Activated T-helper 2 cell treated with anti-CD3 and anti-CD28 coated beads, Interferon-gamma antibody, Interleukin-2, Interleukin-4, amounts not matched to agents 10 μg/mL and 5 μg/mL and 100 μg/mL, durations not matched to agents 14 hours and 24 hours and 36 hours (primary cell): ENCODE results near the gene TUBAL3. TPM values are rescaled to one million over a fixed set of nuclear protein-coding genes. Genes with fewer than 3 reads are reported as not detected.

Experiments
- DNase-seq: peaks from one replicate; pipeline ENCODE4 v3.0.0; 2021; ENCODE audit warnings: low spot score
- H3K27ac Mint-ChIP-seq: one replicate; pipeline ENCODE4 v1.8.0; 2021; ENCODE audit warnings: mixed read lengths
- H3K27me3 Mint-ChIP-seq: one replicate; pipeline ENCODE4 v1.8.0; 2021; ENCODE audit warnings: low read depth, mixed read lengths
- H3K36me3 Mint-ChIP-seq: one replicate; pipeline ENCODE4 v1.8.0; 2021; ENCODE audit warnings: low read depth, mixed read lengths
- H3K4me1 Mint-ChIP-seq: one replicate; pipeline ENCODE4 v1.8.0; 2021; ENCODE audit warnings: low read depth, mixed read lengths
- H3K4me3 Mint-ChIP-seq: one replicate; pipeline ENCODE4 v1.8.0; 2021; ENCODE audit warnings: low read depth, mild to moderate bottlenecking, moderate library complexity, mixed read lengths
- H3K9me3 Mint-ChIP-seq: one replicate; pipeline ENCODE4 v1.8.0; 2021; ENCODE audit warnings: mixed read lengths
- intact Hi-C: fragments of 100-400 bp; cut with micrococcal nuclease; formaldehyde crosslinking; loops from one replicate; pipeline ENCODE4 v1.15.1; 2023
- total RNA-seq: library from RNA; stranded (reverse); gene quantifications from 2 replicates; pipeline ENCODE4 v1.2.3, GENCODE V29; 2022

Gene TUBAL3
- not detected in 2 replicates for total RNA-seq

GRCh38 chr10:5404208-5405041 is at the start of gene TUBAL3:
Gene TUBAL3, minus strand, starts transcription at chr10:5404828. Its CDS starts 36 bp downstream, at chr10:5404792.
- Mint-ChIP-seq H3K9me3 (no peaks in the 10 kb centered on the region), H3K27ac (no peak within 1 kb of the TSS), H3K4me3 (no peak within 1 kb of the TSS), H3K27me3 (peaks cover 37% of the 10 kb centered on the region), H3K36me3 (no peaks in the 10 kb centered on the region), H3K4me1 (no peaks in the 10 kb centered on the region)
- no peak for DNase-seq
- intact Hi-C loops = no loop called here

GRCh38 chr10:5453749-5454489 is 49.3 kb upstream of the TUBAL3 start:
- H3K9me3 Mint-ChIP-seq = no peaks in the 10 kb centered on the region
- H3K27ac Mint-ChIP-seq = no peak overlapping the region
- intact Hi-C loops = no loop called here
- peaks cover 66% of the 10 kb centered on the region for H3K36me3 Mint-ChIP-seq
- H3K4me1 Mint-ChIP-seq = peaks cover 15% of the 10 kb centered on the region
- H3K27me3 Mint-ChIP-seq = no peaks in the 10 kb centered on the region
- DNase-seq = no peak
- no peak overlapping the region for H3K4me3 Mint-ChIP-seq

GRCh38 chr10:5450605-5451384 is 46.2 kb upstream of the TUBAL3 start:
- no peak overlapping the region for H3K27ac Mint-ChIP-seq
- intact Hi-C loops = no loop called here
- peaks cover 29% of the 10 kb centered on the region for H3K4me1 Mint-ChIP-seq
- peaks cover 43% of the 10 kb centered on the region for H3K36me3 Mint-ChIP-seq
- H3K27me3 Mint-ChIP-seq = no peaks in the 10 kb centered on the region
- H3K4me3 Mint-ChIP-seq = no peak overlapping the region
- no peak for DNase-seq
- no peaks in the 10 kb centered on the region for H3K9me3 Mint-ChIP-seq

GRCh38 chr10:5449823-5450222 is 45.2 kb upstream of the TUBAL3 start:
- Mint-ChIP-seq H3K4me3 (no peak overlapping the region), H3K27ac (no peak overlapping the region), H3K36me3 (peaks cover 38% of the 10 kb centered on the region), H3K9me3 (no peaks in the 10 kb centered on the region), H3K27me3 (no peaks in the 10 kb centered on the region), H3K4me1 (peaks cover 34% of the 10 kb centered on the region)
- no peak for DNase-seq
- intact Hi-C loops = loop anchor here (5.0 to 10.0 kb wide), 5 partner anchors 158 to 625 kb away; partner anchors contain the start of genes AKR1E2, GDI2 and TASOR2

- Mint-ChIP-seq H3K4me1 (peaks cover 40% of the 10 kb centered on the region), H3K27ac (no peak overlapping the region), H3K36me3 (peaks cover 38% of the 10 kb centered on the region), H3K4me3 (no peak overlapping the region), H3K9me3 (no peaks in the 10 kb centered on the region), H3K27me3 (no peaks in the 10 kb centered on the region)
- no peak for DNase-seq
- intact Hi-C loops = loop anchor here (5.0 to 10.0 kb wide), 5 partner anchors 157 to 624 kb away; partner anchors contain the start of genes AKR1E2, GDI2 and TASOR2
Observed at GRCh38 chr10:5449227-5449626, 44.6 kb upstream of the TUBAL3 start.

GRCh38 chr10:5448333-5449001 is 43.8 kb upstream of the TUBAL3 start:
- no peaks in the 10 kb centered on the region for H3K27me3 Mint-ChIP-seq
- H3K9me3 Mint-ChIP-seq = no peaks in the 10 kb centered on the region
- DNase-seq = no peak
- H3K27ac Mint-ChIP-seq = no peak overlapping the region
- H3K36me3 Mint-ChIP-seq = peaks cover 30% of the 10 kb centered on the region
- H3K4me3 Mint-ChIP-seq = peak overlapping the region; percentile 43
- intact Hi-C loops = loop anchor here (5.0 to 10.0 kb wide), 5 partner anchors 156 to 624 kb away; partner anchors contain the start of genes AKR1E2, GDI2 and TASOR2
- H3K4me1 Mint-ChIP-seq = peaks cover 46% of the 10 kb centered on the region

GRCh38 chr10:5447611-5448071 is 43.0 kb upstream of the TUBAL3 start:
- Mint-ChIP-seq H3K4me3 (peak overlapping the region; percentile 89), H3K36me3 (peaks cover 24% of the 10 kb centered on the region), H3K4me1 (peaks cover 53% of the 10 kb centered on the region), H3K27me3 (no peaks in the 10 kb centered on the region), H3K9me3 (no peaks in the 10 kb centered on the region), H3K27ac (peak overlapping the region; percentile 60)
- intact Hi-C loops = loop anchor here (1.0 to 10.0 kb wide), 7 partner anchors 105 to 623 kb away; partner anchors contain the start of genes AKR1E2, GDI2 and TASOR2
- peak; percentile 23 for DNase-seq

- peak overlapping the region; percentile 67 for H3K27ac Mint-ChIP-seq
- no peak for DNase-seq
- H3K4me3 Mint-ChIP-seq = peak overlapping the region; percentile 89
- H3K36me3 Mint-ChIP-seq = peaks cover 19% of the 10 kb centered on the region
- intact Hi-C loops = loop anchor here (1.0 to 10.0 kb wide), 7 partner anchors 105 to 622 kb away; partner anchors contain the start of genes AKR1E2, GDI2 and TASOR2
- H3K9me3 Mint-ChIP-seq = no peaks in the 10 kb centered on the region
- H3K4me1 Mint-ChIP-seq = peaks cover 57% of the 10 kb centered on the region
- H3K27me3 Mint-ChIP-seq = no peaks in the 10 kb centered on the region
Observed at GRCh38 chr10:5447056-5447455, 42.4 kb upstream of the TUBAL3 start.

GRCh38 chr10:5446390-5446926 is 41.8 kb upstream of the TUBAL3 start:
- no peaks in the 10 kb centered on the region for H3K9me3 Mint-ChIP-seq
- intact Hi-C loops = loop anchor here (2.0 to 10.0 kb wide), 6 partner anchors 154 to 622 kb away; partner anchors contain the start of genes AKR1E2, GDI2 and TASOR2
- peaks cover 57% of the 10 kb centered on the region for H3K4me1 Mint-ChIP-seq
- H3K4me3 Mint-ChIP-seq = peak overlapping the region; percentile 89
- H3K27ac Mint-ChIP-seq = peak overlapping the region; percentile 87
- H3K36me3 Mint-ChIP-seq = peaks cover 15% of the 10 kb centered on the region
- no peaks in the 10 kb centered on the region for H3K27me3 Mint-ChIP-seq
- peak; percentile 83 for DNase-seq

- Mint-ChIP-seq H3K4me1 (peaks cover 55% of the 10 kb centered on the region), H3K27ac (no peak overlapping the region), H3K36me3 (peaks cover 12% of the 10 kb centered on the region), H3K9me3 (no peaks in the 10 kb centered on the region), H3K27me3 (no peaks in the 10 kb centered on the region), H3K4me3 (no peak overlapping the region)
- intact Hi-C loops = loop anchor here (5.0 to 10.0 kb wide), 5 partner anchors 153 to 620 kb away; partner anchors contain the start of genes AKR1E2, GDI2 and TASOR2
- no peak for DNase-seq
Observed at GRCh38 chr10:5445006-5445405, 40.4 kb upstream of the TUBAL3 start.

GRCh38 chr10:5443429-5443828 is 38.8 kb upstream of the TUBAL3 start:
- H3K27me3 Mint-ChIP-seq = no peaks in the 10 kb centered on the region
- H3K36me3 Mint-ChIP-seq = peaks cover 8% of the 10 kb centered on the region
- no peaks in the 10 kb centered on the region for H3K9me3 Mint-ChIP-seq
- H3K4me1 Mint-ChIP-seq = peaks cover 44% of the 10 kb centered on the region
- no peak for DNase-seq
- H3K4me3 Mint-ChIP-seq = no peak overlapping the region
- no peak overlapping the region for H3K27ac Mint-ChIP-seq
- intact Hi-C loops = loop anchor here (5.0 to 10.0 kb wide), 5 partner anchors 371 to 619 kb away; partner anchors contain the start of genes AKR1E2, FBH1 and GDI2
